ENCODE results near the gene KCNS1.

- no peak for TF ChIP-seq CTCF (IDR thresholded peaks at IDR 0.05)
- TF ChIP-seq POLR2A (IDR thresholded peaks at IDR 0.05), result no peak
Measured at GRCh38 chr20:45073221-45073620, 27.7 kb downstream of the KCNS1 start.

Measured in uterus (tissue), 2 donors.